WTC11 (cell line): ENCODE results near the gene DLGAP5. TPM values are rescaled to one million over a fixed set of nuclear protein-coding genes. Genes with fewer than 3 reads are reported as not detected.

Experiments used
- ATAC-seq: fragments of 200-7000 bp; cut with Tn5 transposase; 2 replicates; pipeline ENCODE4 v1.10.0; 2021; ENCODE audit warnings: mild to moderate bottlenecking, moderate library complexity
- CTCF ChIA-PET: fragments of 300-600 bp; sonication (Branson Sonifier 250); formaldehyde crosslinking; loops from one replicate; lab custom pipeline; 2021; ENCODE audit warnings: antibody characterized with exemption; lab: Charles Lee
- POLR2A ChIA-PET: fragments of 350-600 bp; sonication (Branson Sonifier 250); formaldehyde crosslinking; loops from one replicate; lab custom pipeline; 2021; ENCODE audit warnings: antibody characterized with exemption; lab: Charles Lee
- DNase-seq: peaks from one replicate; pipeline ENCODE4 v3.0.0; 2021; ENCODE audit warnings: low spot score
- H3K27ac Mint-ChIP-seq: 2 replicates; pipeline ENCODE4 v1.8.0; 2021; ENCODE audit warnings: mixed read lengths
- H3K27me3 Mint-ChIP-seq: 2 replicates; pipeline ENCODE4 v1.8.0; 2021; ENCODE audit warnings: low read depth, mild to moderate bottlenecking, moderate library complexity, mixed read lengths
- H3K36me3 Mint-ChIP-seq: 2 replicates; pipeline ENCODE4 v1.8.0; 2021; ENCODE audit warnings: mixed read lengths
- H3K4me1 Mint-ChIP-seq: 2 replicates; pipeline ENCODE4 v1.8.0; 2022; ENCODE audit warnings: mixed read lengths
- H3K4me3 Mint-ChIP-seq: 2 replicates; pipeline ENCODE4 v1.8.0; 2021; ENCODE audit warnings: mild to moderate bottlenecking, moderate library complexity, mixed read lengths
- H3K9me3 Mint-ChIP-seq: 2 replicates; pipeline ENCODE4 v1.8.0; 2021; ENCODE audit warnings: mixed read lengths
- CREM ChIP-seq: sonication (generic); formaldehyde crosslinking; IDR thresholded peaks from 2 replicates; pipeline ENCODE4 v1.8.1; 2022; ENCODE audit warnings: mild to moderate bottlenecking, missing genetic modification reagents, moderate library complexity
- FOXK1 ChIP-seq: sonication (generic); formaldehyde crosslinking; IDR thresholded peaks from 2 replicates; pipeline ENCODE4 v1.8.0; 2022; ENCODE audit warnings: mild to moderate bottlenecking, moderate library complexity, missing genetic modification reagents
- MYBL2 ChIP-seq: sonication (generic); formaldehyde crosslinking; IDR thresholded peaks from 2 replicates; pipeline ENCODE4 v1.8.1; 2023; ENCODE audit warnings: mild to moderate bottlenecking, moderate library complexity, missing genetic modification reagents
- NFATC4 ChIP-seq: fragments of 250-450 bp; sonication (Bioruptor Pico); IDR thresholded peaks from 2 replicates; pipeline ENCODE4 v1.9.0; 2021; ENCODE audit warnings: mild to moderate bottlenecking
- NFE2L1 ChIP-seq: sonication (generic); formaldehyde crosslinking; IDR thresholded peaks from 2 replicates; pipeline ENCODE4 v1.8.1; 2023; ENCODE audit warnings: missing genetic modification reagents
- NR1H2 ChIP-seq: sonication (generic); formaldehyde crosslinking; IDR thresholded peaks from 2 replicates; pipeline ENCODE4 v1.9.0; 2021; ENCODE audit warnings: mild to moderate bottlenecking, moderate library complexity, missing genetic modification reagents
- ZNF219 ChIP-seq: sonication (generic); formaldehyde crosslinking; IDR thresholded peaks from 2 replicates; pipeline ENCODE4 v1.8.0; 2023; ENCODE audit warnings: missing genetic modification reagents, mild to moderate bottlenecking, borderline replicate concordance
- total RNA-seq: library from RNA; stranded (reverse); gene quantifications from 3 replicates; pipeline ENCODE4 v1.2.3, GENCODE V29; 2021
- TF ChIP-seq, protein P1 (sequence below): sonication (generic); formaldehyde crosslinking; IDR thresholded peaks from 2 replicates; pipeline ENCODE4 v1.8.1; 2023; ENCODE audit warnings: mild to moderate bottlenecking, missing genetic modification reagents, borderline replicate concordance
- TF ChIP-seq, protein P2 (sequence below): fragments of 250-450 bp; sonication (Bioruptor Pico); IDR thresholded peaks from 2 replicates; pipeline ENCODE4 v1.9.0; 2021; ENCODE audit warnings: mild to moderate bottlenecking
- TF ChIP-seq, protein P3 (sequence below): sonication (generic); formaldehyde crosslinking; IDR thresholded peaks from 2 replicates; pipeline ENCODE4 v1.8.1; 2022; ENCODE audit warnings: missing genetic modification reagents, borderline replicate concordance
- TF ChIP-seq, protein P4 (sequence below): fragments of 250-450 bp; sonication (Bioruptor Pico); IDR thresholded peaks from 2 replicates; pipeline ENCODE4 v1.9.0; 2021; ENCODE audit warnings: mild to moderate bottlenecking
- TF ChIP-seq, protein P5 (sequence below): sonication (generic); formaldehyde crosslinking; IDR thresholded peaks from 2 replicates; pipeline ENCODE4 v1.8.1; 2022; ENCODE audit warnings: low read depth, mild to moderate bottlenecking, moderate library complexity, missing genetic modification reagents, borderline replicate concordance
- TF ChIP-seq, protein P6 (sequence below): sonication (generic); formaldehyde crosslinking; IDR thresholded peaks from 2 replicates; pipeline ENCODE4 v1.8.0; 2022; ENCODE audit warnings: mild to moderate bottlenecking, missing genetic modification reagents
- TF ChIP-seq, protein P7 (sequence below): sonication (generic); formaldehyde crosslinking; IDR thresholded peaks from 2 replicates; pipeline ENCODE4 v1.8.0; 2023; ENCODE audit warnings: missing genetic modification reagents
- TF ChIP-seq, protein P8 (sequence below): sonication (generic); formaldehyde crosslinking; IDR thresholded peaks from 2 replicates; pipeline ENCODE4 v1.8.1; 2022; ENCODE audit warnings: low read depth, missing genetic modification reagents, borderline replicate concordance

Gene DLGAP5
- total RNA-seq, 1 experiment from 2014 or later: 141 TPM

DNA sequence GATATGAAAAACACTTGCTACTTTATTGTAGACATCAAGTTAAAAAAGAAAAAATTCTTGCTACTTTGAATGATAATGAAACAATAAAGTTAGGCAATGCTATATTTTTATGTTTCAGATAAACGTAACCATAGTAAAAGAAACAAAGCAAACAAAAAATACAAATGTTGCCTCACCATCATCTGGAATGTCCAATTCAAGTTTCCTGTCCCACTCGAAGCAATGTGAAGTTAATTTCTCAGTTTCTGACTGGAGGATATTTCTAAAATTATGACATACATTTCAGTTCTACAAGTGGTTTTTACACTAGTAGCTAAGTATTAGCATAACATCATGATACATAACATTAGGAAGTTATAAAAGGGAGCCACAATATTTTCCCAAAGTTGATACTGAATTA lies 20.9 kb downstream of the DLGAP5 start:
- Mint-ChIP-seq H3K27me3 (no peaks in the 10 kb centered on the region), H3K27ac (no peak overlapping the region), H3K36me3 (peaks cover 78% of the 10 kb centered on the region), H3K4me1 (no peaks in the 10 kb centered on the region), H3K4me3 (no peak overlapping the region), H3K9me3 (no peaks in the 10 kb centered on the region)
- POLR2A ChIA-PET: no interaction called here
- CTCF ChIA-PET: interaction anchor here (0.9 kb wide), 1 partner anchor 119 kb away, joined by 3 read pairs; the partner anchor contains the start of gene MAPK1IP1L
- ATAC-seq (no peak), DNase-seq (no peak)
- TF ChIP-seq NR1H2 (CRISPR knock-in tag): no peak
- TF ChIP-seq, protein P1, sequence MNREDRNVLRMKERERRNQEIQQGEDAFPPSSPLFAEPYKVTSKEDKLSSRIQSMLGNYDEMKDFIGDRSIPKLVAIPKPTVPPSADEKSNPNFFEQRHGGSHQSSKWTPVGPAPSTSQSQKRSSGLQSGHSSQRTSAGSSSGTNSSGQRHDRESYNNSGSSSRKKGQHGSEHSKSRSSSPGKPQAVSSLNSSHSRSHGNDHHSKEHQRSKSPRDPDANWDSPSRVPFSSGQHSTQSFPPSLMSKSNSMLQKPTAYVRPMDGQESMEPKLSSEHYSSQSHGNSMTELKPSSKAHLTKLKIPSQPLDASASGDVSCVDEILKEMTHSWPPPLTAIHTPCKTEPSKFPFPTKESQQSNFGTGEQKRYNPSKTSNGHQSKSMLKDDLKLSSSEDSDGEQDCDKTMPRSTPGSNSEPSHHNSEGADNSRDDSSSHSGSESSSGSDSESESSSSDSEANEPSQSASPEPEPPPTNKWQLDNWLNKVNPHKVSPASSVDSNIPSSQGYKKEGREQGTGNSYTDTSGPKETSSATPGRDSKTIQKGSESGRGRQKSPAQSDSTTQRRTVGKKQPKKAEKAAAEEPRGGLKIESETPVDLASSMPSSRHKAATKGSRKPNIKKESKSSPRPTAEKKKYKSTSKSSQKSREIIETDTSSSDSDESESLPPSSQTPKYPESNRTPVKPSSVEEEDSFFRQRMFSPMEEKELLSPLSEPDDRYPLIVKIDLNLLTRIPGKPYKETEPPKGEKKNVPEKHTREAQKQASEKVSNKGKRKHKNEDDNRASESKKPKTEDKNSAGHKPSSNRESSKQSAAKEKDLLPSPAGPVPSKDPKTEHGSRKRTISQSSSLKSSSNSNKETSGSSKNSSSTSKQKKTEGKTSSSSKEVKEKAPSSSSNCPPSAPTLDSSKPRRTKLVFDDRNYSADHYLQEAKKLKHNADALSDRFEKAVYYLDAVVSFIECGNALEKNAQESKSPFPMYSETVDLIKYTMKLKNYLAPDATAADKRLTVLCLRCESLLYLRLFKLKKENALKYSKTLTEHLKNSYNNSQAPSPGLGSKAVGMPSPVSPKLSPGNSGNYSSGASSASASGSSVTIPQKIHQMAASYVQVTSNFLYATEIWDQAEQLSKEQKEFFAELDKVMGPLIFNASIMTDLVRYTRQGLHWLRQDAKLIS (CRISPR knock-in tag): no peak
- TF ChIP-seq, protein P2, sequence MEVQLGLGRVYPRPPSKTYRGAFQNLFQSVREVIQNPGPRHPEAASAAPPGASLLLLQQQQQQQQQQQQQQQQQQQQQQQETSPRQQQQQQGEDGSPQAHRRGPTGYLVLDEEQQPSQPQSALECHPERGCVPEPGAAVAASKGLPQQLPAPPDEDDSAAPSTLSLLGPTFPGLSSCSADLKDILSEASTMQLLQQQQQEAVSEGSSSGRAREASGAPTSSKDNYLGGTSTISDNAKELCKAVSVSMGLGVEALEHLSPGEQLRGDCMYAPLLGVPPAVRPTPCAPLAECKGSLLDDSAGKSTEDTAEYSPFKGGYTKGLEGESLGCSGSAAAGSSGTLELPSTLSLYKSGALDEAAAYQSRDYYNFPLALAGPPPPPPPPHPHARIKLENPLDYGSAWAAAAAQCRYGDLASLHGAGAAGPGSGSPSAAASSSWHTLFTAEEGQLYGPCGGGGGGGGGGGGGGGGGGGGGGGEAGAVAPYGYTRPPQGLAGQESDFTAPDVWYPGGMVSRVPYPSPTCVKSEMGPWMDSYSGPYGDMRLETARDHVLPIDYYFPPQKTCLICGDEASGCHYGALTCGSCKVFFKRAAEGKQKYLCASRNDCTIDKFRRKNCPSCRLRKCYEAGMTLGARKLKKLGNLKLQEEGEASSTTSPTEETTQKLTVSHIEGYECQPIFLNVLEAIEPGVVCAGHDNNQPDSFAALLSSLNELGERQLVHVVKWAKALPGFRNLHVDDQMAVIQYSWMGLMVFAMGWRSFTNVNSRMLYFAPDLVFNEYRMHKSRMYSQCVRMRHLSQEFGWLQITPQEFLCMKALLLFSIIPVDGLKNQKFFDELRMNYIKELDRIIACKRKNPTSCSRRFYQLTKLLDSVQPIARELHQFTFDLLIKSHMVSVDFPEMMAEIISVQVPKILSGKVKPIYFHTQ (CRISPR knock-in tag): no peak
- TF ChIP-seq ZNF219 (CRISPR knock-in tag): no peak
- TF ChIP-seq, protein P3, sequence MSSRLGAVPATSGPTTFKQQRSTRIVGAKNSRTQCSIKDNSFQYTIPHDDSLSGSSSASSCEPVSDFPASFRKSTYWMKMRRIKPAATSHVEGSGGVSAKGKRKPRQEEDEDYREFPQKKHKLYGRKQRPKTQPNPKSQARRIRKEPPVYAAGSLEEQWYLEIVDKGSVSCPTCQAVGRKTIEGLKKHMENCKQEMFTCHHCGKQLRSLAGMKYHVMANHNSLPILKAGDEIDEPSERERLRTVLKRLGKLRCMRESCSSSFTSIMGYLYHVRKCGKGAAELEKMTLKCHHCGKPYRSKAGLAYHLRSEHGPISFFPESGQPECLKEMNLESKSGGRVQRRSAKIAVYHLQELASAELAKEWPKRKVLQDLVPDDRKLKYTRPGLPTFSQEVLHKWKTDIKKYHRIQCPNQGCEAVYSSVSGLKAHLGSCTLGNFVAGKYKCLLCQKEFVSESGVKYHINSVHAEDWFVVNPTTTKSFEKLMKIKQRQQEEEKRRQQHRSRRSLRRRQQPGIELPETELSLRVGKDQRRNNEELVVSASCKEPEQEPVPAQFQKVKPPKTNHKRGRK (CRISPR knock-in tag): no peak
- no peak for TF ChIP-seq FOXK1 (CRISPR knock-in tag)
- TF ChIP-seq, protein P4, sequence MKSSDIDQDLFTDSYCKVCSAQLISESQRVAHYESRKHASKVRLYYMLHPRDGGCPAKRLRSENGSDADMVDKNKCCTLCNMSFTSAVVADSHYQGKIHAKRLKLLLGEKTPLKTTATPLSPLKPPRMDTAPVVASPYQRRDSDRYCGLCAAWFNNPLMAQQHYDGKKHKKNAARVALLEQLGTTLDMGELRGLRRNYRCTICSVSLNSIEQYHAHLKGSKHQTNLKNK (CRISPR knock-in tag): no peak
- no peak for TF ChIP-seq NFE2L1 (CRISPR knock-in tag)
- TF ChIP-seq, protein P5, sequence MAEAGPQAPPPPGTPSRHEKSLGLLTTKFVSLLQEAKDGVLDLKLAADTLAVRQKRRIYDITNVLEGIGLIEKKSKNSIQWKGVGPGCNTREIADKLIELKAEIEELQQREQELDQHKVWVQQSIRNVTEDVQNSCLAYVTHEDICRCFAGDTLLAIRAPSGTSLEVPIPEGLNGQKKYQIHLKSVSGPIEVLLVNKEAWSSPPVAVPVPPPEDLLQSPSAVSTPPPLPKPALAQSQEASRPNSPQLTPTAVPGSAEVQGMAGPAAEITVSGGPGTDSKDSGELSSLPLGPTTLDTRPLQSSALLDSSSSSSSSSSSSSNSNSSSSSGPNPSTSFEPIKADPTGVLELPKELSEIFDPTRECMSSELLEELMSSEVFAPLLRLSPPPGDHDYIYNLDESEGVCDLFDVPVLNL (CRISPR knock-in tag): no peak
- TF ChIP-seq MYBL2 (CRISPR knock-in tag): no peak
- TF ChIP-seq NFATC4 (CRISPR knock-in tag): no peak
- TF ChIP-seq, protein P6, sequence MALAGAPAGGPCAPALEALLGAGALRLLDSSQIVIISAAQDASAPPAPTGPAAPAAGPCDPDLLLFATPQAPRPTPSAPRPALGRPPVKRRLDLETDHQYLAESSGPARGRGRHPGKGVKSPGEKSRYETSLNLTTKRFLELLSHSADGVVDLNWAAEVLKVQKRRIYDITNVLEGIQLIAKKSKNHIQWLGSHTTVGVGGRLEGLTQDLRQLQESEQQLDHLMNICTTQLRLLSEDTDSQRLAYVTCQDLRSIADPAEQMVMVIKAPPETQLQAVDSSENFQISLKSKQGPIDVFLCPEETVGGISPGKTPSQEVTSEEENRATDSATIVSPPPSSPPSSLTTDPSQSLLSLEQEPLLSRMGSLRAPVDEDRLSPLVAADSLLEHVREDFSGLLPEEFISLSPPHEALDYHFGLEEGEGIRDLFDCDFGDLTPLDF (CRISPR knock-in tag): no peak

DNA sequence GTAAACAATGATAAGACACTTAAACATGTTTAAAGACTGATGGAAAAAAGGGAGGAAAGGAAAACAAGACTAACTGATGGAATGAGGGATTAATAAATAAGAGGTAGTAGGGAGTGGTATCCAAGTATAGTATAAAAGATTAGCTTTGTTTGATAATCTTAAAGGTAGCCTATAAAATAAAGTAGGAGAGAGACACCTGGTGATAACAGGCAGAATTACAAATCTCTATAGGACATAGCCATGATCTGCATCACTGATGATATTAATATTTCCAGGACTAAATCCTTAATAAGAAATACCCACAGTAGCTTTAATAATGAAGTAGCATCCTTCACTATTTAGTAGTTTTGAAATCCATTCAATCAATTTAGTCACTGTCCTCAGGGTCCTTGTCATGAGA lies 30.4 kb downstream of the DLGAP5 start:
- DNase-seq: no peak
- no peak overlapping the region for H3K4me3 Mint-ChIP-seq
- H3K9me3 Mint-ChIP-seq: no peaks in the 10 kb centered on the region; the same call in 1 of the 2 replicates
- peaks cover 73% of the 10 kb centered on the region for H3K36me3 Mint-ChIP-seq
- POLR2A ChIA-PET: no interaction called here
- CTCF ChIA-PET: interaction anchor here (0.6 to 1.4 kb wide), 6 partner anchors 13 to 152 kb away, joined by 3 to 5 read pairs (median 4); partner anchors contain the start of gene MAPK1IP1L
- no peaks in the 10 kb centered on the region for H3K4me1 Mint-ChIP-seq
- ATAC-seq: no peak
- no peaks in the 10 kb centered on the region; the same call in 1 of the 2 replicates for H3K27me3 Mint-ChIP-seq
- H3K27ac Mint-ChIP-seq: no peak overlapping the region
- no peak for TF ChIP-seq CREM
- TF ChIP-seq, protein P7, sequence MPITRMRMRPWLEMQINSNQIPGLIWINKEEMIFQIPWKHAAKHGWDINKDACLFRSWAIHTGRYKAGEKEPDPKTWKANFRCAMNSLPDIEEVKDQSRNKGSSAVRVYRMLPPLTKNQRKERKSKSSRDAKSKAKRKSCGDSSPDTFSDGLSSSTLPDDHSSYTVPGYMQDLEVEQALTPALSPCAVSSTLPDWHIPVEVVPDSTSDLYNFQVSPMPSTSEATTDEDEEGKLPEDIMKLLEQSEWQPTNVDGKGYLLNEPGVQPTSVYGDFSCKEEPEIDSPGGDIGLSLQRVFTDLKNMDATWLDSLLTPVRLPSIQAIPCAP (CRISPR knock-in tag): no peak
- TF ChIP-seq, protein P3 (CRISPR knock-in tag): no peak
- TF ChIP-seq, protein P4 (CRISPR knock-in tag): no peak
- TF ChIP-seq, protein P8, sequence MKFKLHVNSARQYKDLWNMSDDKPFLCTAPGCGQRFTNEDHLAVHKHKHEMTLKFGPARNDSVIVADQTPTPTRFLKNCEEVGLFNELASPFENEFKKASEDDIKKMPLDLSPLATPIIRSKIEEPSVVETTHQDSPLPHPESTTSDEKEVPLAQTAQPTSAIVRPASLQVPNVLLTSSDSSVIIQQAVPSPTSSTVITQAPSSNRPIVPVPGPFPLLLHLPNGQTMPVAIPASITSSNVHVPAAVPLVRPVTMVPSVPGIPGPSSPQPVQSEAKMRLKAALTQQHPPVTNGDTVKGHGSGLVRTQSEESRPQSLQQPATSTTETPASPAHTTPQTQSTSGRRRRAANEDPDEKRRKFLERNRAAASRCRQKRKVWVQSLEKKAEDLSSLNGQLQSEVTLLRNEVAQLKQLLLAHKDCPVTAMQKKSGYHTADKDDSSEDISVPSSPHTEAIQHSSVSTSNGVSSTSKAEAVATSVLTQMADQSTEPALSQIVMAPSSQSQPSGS (CRISPR knock-in tag): no peak
